GM21723 (cell line): Measurements from ENCODE around the gene TCEA3.

Experiments used
- ATAC-seq: cut with Tn5 transposase; IDR thresholded peaks from one replicate; pipeline ENCODE4 v1.9.1; 2021; ENCODE audit warnings: mild to moderate bottlenecking, moderate library complexity; ENCODE audit not compliant: unreplicated experiment

Gene TCEA3

GRCh38 chr1:23422241-23422877, 2.2 kb downstream of the TCEA3 start:
- no peak for ATAC-seq

- no peak for ATAC-seq
These were observed 2.8 kb downstream of the TCEA3 start for GRCh38 chr1:23421753-23422240.

- ATAC-seq, result no peak
These were observed 3.2 kb downstream of the TCEA3 start for GRCh38 chr1:23421343-23421742.

- no peak for ATAC-seq
These were observed 3.8 kb downstream of the TCEA3 start for GRCh38 chr1:23420778-23421177.

- ATAC-seq, result no peak
These were observed 5.4 kb downstream of the TCEA3 start for GRCh38 chr1:23419180-23419579.

- ATAC-seq, result no peak
These were observed 7.0 kb downstream of the TCEA3 start for GRCh38 chr1:23417570-23417969.

GRCh38 chr1:23416964-23417363, 7.6 kb downstream of the TCEA3 start:
- ATAC-seq, result no peak

- ATAC-seq, result no peak
These were observed 15.7 kb downstream of the TCEA3 start for GRCh38 chr1:23408797-23409290.

- ATAC-seq, result no peak
These were observed 17.4 kb downstream of the TCEA3 start for GRCh38 chr1:23407016-23407630.

- ATAC-seq, result no peak
These were observed 18.6 kb downstream of the TCEA3 start for GRCh38 chr1:23405946-23406345.

- ATAC-seq, result no peak
These were observed 20.6 kb downstream of the TCEA3 start for GRCh38 chr1:23403735-23404486.

- ATAC-seq, result no peak
These were observed 21.2 kb downstream of the TCEA3 start for GRCh38 chr1:23403355-23403734.

- no peak for ATAC-seq
These were observed 21.6 kb downstream of the TCEA3 start for GRCh38 chr1:23403038-23403336.

GRCh38 chr1:23402286-23403037, 22.1 kb downstream of the TCEA3 start:
- no peak for ATAC-seq

GRCh38 chr1:23401313-23401712, 23.2 kb downstream of the TCEA3 start:
- ATAC-seq, result no peak

- ATAC-seq, result no peak
These were observed 24.0 kb downstream of the TCEA3 start for GRCh38 chr1:23400324-23401114.

- ATAC-seq, result no peak
These were observed 25.3 kb downstream of the TCEA3 start for GRCh38 chr1:23399229-23399628.

GRCh38 chr1:23397908-23398307, 26.6 kb downstream of the TCEA3 start:
- ATAC-seq, result no peak

- ATAC-seq, result no peak
These were observed 28.2 kb downstream of the TCEA3 start for GRCh38 chr1:23396380-23396779.

GRCh38 chr1:23395849-23396248, 28.7 kb downstream of the TCEA3 start:
- no peak for ATAC-seq
